PFSK-1 (cell line): ENCODE measurements around the gene USP28.

ENCODE experiments used
- FOXP2 ChIP-seq: optimal IDR thresholded peaks from 2 replicates; pipeline ENCODE3; 2011; ENCODE audit warnings: borderline replicate concordance, control low read depth, inconsistent platforms; ENCODE audit not compliant: insufficient read depth; ENCODE audit errors: extremely low read length, extremely low read depth
- POLR2AphosphoS5 ChIP-seq: IDR thresholded peaks from 2 replicates; pipeline ENCODE4 v1.6.1; 2012; ENCODE audit warnings: low read depth, mild to moderate bottlenecking, control low read depth, low read length, moderate library complexity
- SIN3A ChIP-seq: IDR thresholded peaks from 2 replicates; pipeline ENCODE4 v1.6.1; 2012; ENCODE audit warnings: mild to moderate bottlenecking, low read length, moderate library complexity, borderline replicate concordance; ENCODE audit not compliant: insufficient read depth
- TAF1 ChIP-seq: IDR thresholded peaks from 2 replicates; pipeline ENCODE4 v1.6.1; 2012; ENCODE audit warnings: low read length, control low read depth, borderline replicate concordance; ENCODE audit not compliant: insufficient read depth
- TF ChIP-seq, protein P1 (sequence below), 2 experiments: IDR thresholded peaks; 2 replicates each; pipeline versions ENCODE4 v1.6.1 to v1.8.0; 2011 to 2012; ENCODE audit warnings: low read depth in 2 of 2, low read length in 2 of 2, control low read depth in 1 of 2, inconsistent platforms in 1 of 2, mild to moderate bottlenecking in 1 of 2, moderate library complexity in 1 of 2; ENCODE audit not compliant: insufficient read depth in 1 of 2

The USP28 gene

DNA sequence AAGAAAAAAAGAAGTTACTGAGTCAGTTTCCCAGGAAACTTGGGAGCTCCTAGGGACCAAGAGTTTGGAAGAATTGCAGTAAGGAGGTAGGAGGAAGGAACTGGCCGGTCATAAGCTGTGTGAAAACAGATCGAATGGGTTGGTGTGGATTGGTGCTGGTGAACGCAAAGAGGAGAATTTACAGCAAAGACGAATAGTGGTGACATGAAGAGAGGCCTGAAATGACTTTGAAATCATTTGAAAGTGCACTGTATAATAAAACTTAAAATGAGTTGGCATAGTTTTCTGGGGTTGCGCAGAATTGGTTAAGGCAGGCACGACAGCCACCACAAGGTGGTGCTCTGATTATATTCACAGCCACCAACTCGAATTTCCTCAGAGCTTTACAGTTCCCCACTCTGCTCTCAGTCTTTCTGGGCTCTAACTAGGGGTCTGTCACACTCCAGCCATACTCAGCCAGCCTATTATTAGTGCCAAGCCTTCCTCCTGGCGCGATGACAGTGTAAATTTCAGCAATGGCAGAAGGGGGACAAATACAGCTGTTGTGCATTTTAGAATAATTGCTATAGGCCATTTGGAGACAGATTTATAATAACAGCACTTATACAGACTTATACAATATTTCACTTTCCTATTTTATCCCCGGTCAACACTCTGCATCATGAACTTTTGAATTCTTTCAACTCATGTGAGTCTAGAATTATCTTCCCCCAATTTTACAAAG is 20.9 kb upstream of the USP28 start:
- TF ChIP-seq FOXP2 (no peak), POLR2AphosphoS5 (no peak), SIN3A (no peak), TAF1 (no peak)
- TF ChIP-seq, protein P1, sequence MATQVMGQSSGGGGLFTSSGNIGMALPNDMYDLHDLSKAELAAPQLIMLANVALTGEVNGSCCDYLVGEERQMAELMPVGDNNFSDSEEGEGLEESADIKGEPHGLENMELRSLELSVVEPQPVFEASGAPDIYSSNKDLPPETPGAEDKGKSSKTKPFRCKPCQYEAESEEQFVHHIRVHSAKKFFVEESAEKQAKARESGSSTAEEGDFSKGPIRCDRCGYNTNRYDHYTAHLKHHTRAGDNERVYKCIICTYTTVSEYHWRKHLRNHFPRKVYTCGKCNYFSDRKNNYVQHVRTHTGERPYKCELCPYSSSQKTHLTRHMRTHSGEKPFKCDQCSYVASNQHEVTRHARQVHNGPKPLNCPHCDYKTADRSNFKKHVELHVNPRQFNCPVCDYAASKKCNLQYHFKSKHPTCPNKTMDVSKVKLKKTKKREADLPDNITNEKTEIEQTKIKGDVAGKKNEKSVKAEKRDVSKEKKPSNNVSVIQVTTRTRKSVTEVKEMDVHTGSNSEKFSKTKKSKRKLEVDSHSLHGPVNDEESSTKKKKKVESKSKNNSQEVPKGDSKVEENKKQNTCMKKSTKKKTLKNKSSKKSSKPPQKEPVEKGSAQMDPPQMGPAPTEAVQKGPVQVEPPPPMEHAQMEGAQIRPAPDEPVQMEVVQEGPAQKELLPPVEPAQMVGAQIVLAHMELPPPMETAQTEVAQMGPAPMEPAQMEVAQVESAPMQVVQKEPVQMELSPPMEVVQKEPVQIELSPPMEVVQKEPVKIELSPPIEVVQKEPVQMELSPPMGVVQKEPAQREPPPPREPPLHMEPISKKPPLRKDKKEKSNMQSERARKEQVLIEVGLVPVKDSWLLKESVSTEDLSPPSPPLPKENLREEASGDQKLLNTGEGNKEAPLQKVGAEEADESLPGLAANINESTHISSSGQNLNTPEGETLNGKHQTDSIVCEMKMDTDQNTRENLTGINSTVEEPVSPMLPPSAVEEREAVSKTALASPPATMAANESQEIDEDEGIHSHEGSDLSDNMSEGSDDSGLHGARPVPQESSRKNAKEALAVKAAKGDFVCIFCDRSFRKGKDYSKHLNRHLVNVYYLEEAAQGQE (IDR thresholded peaks at IDR 0.05; ENCODE audit: insufficient read depth in 1 of 2, low read depth in 2 of 2, low read length in 2 of 2): no peak

DNA sequence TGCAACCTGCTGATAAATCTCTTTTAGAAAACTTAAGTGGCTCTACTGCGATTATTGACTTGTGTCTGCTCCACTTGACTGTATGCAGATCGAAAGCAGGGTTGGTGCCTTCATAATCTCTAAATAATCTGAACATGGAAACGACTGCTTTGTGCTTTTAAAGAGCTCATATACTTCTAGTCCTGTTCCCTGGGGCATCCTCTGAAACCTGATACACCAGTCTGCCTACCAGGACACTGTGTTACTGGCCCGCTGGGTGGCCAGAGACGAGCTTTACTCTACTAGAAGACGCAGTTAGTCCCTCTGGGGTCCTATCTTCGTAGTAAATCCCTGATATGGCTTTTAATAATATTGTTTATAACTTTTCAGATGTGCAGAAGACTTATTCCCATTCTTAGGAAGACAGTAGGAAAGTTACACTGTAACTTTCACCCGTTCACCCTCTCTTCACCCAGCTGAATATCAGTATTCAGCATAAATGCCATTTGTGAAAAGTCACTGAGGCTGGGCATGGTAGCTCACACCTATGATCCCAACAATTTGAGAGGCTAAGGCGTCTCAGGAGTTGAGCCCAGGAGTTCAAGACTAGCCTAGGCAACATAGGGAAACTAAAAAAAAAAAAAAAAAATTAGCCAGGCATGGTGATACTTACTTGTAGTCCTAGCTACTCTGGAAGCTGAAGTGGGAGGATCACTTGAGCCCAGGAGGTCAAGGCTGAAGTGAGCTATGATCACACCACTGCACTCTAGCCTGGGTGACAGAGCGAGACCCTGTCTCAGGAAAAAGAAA is 20.2 kb upstream of the USP28 start:
- TF ChIP-seq POLR2AphosphoS5: no peak
- no peak for TF ChIP-seq SIN3A

DNA sequence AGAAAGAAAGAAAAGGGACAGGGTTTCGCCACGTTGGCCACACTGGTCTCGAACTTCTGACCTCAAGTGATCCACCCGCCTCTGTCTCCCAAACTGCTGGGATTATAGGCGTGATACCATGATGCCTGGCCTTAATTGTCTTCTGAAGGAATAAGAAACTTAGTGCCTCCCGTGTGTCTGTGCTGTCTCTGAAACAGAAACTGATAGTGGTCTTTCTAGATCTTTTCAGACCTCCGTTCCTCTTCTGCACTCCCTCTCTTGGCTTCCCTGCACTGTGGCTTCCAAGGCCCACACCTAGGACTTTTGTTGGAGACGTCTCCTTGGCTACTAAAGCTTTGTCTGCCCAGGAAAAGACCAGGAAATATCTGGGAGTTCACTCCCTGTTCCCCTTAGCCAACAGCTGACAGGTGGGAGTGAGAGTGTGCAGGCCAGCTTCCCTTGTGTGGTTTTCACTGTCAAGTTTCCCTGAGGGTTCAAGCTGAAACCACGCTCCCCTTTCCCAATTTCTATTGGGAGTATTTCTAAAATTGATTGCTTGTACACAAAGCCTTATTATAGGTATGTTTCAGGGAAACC is 19.1 kb upstream of the USP28 start:
- TF ChIP-seq SIN3A (no peak), POLR2AphosphoS5 (no peak), TAF1 (no peak), FOXP2 (no peak)
- TF ChIP-seq, protein P1 (IDR thresholded peaks at IDR 0.05; ENCODE audit: insufficient read depth in 1 of 2, low read depth in 2 of 2, low read length in 2 of 2): no peak

DNA sequence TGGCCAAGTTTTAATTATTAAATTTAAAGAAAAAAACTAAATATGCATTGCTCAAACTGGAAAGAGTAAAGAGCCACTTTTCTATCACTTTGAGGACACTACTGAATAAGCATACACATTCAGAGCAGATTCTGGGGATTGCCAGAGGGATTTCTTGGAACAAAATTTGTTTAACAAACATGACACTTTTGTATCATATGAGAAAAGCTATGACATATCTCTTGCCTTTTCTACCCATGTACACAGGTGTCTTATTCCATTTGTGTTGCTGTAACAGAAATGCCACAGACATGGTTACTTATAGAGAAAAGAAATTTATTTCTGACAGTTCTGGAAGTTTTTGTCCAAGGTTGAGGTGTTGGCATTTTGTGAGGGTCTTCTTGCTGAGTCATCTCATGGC is 13.5 kb upstream of the USP28 start:
- TF ChIP-seq FOXP2 (no peak), SIN3A (no peak), TAF1 (no peak), POLR2AphosphoS5 (no peak)
- TF ChIP-seq, protein P1 (IDR thresholded peaks at IDR 0.05; ENCODE audit: insufficient read depth in 1 of 2, low read depth in 2 of 2, low read length in 2 of 2): no peak

DNA sequence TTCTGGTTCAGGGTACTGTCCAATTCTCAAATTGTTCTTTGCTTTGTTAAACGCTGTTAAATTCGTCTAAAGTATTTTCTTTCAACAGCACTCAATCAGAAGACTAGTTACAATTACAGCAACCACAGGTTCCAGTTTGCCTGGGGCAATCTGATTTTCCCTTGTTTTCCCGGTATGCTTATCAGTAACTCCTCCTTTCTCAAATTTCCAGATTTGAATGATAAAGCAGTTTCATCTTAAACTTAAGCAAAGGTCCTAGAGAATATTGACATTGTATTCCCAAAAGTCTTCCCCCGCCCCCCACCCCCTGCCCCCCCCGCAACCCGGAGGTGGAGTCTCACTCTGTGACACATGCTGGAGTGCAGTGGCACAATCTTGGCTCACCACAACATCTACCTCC is 10.5 kb upstream of the USP28 start:
- no peak for TF ChIP-seq FOXP2
- no peak for TF ChIP-seq SIN3A
- TF ChIP-seq, protein P1 (IDR thresholded peaks at IDR 0.05; ENCODE audit: insufficient read depth in 1 of 2, low read depth in 2 of 2, low read length in 2 of 2): no peak
- no peak for TF ChIP-seq POLR2AphosphoS5
- no peak for TF ChIP-seq TAF1
